Endothelial cell of umbilical vein (primary cell): ENCODE results near the gene CSK. TPM values are rescaled to one million over a fixed set of nuclear protein-coding genes. Genes with fewer than 3 reads are reported as not detected.

Source experiments
- BruUV-seq: library from RNA; stranded (reverse); fragments of 400-500 nt; replicated peaks from 2 replicates; lab custom pipeline; 2021; lab: Mats Ljungman, UMichigan
- CTCF ChIA-PET: fragments of 300-600, 350-600 bp; sonication (Branson Sonifier 250); formaldehyde crosslinking; loops from one replicate; lab custom pipeline; 2021; ENCODE audit warnings: antibody characterized with exemption, inconsistent platforms; lab: Charles Lee
- POLR2A ChIA-PET: fragments of 300-600, 350-600 bp; sonication (Branson Sonifier 250); formaldehyde crosslinking; loops from one replicate; lab custom pipeline; 2021; ENCODE audit warnings: antibody characterized with exemption, inconsistent platforms; lab: Charles Lee
- DNase-seq: peaks from one replicate; pipeline ENCODE4 v3.0.0-alpha.2; 2011; ENCODE audit warnings: low read depth, low spot score
- FAIRE-seq: peaks from 2 replicates; lab custom pipeline; 2011; peaks lifted over from hg19 to GRCh38; lab: Jason Lieb, UNC
- H2AFZ ChIP-seq: 2 replicates; pipeline ENCODE4 v1.6.0; 2012; ENCODE audit warnings: low read depth, low read length, control low read depth, inconsistent platforms
- H3K27ac ChIP-seq: 2 replicates; pipeline ENCODE4 v1.5.1; 2011; ENCODE audit warnings: low read depth, mild to moderate bottlenecking, control low read depth, low read length, moderate library complexity; ENCODE audit not compliant: insufficient read depth
- H3K27me3 ChIP-seq, 2 experiments: 2 replicates each; pipeline versions ENCODE4 v1.6.0 to v1.6.1; 2011; ENCODE audit warnings: low read length in 2 of 2, mixed read lengths in 1 of 2; ENCODE audit not compliant: control insufficient read depth in 2 of 2, insufficient read depth in 2 of 2
- H3K36me3 ChIP-seq, 2 experiments: 2 replicates in 1 of 2; 3 replicates in 1 of 2; pipeline ENCODE4 v1.5.1; 2011; ENCODE audit warnings: low read length in 2 of 2, mild to moderate bottlenecking in 1 of 2, moderate library complexity in 1 of 2; ENCODE audit not compliant: control insufficient read depth in 2 of 2, insufficient read depth in 2 of 2; ENCODE audit errors: extremely low read depth in 1 of 2
- H3K4me1 ChIP-seq: 3 replicates; pipeline ENCODE4 v1.5.1; 2011; ENCODE audit warnings: mild to moderate bottlenecking, low read length; ENCODE audit not compliant: control insufficient read depth, insufficient read depth; ENCODE audit errors: extremely low read depth
- H3K4me2 ChIP-seq: 2 replicates; pipeline ENCODE4 v1.6.1; 2011; ENCODE audit warnings: low read length, control low read depth, mixed read lengths; ENCODE audit not compliant: insufficient read depth
- H3K4me3 ChIP-seq, 3 experiments: fragments of 200-600 bp in 1 of 3; sonication (generic), shearing (Covaris generic) in 1 of 3; replicated peaks in 1 of 3; 2 replicates each; pipeline ENCODE4 v1.5.1; 2011 to 2016; ENCODE audit warnings: control low read depth in 3 of 3, low read length in 3 of 3, mild to moderate bottlenecking in 2 of 3, inconsistent platforms in 1 of 3, low read depth in 1 of 3, moderate library complexity in 1 of 3; ENCODE audit not compliant: insufficient read depth in 1 of 3
- H3K79me2 ChIP-seq: 2 replicates; pipeline ENCODE4 v1.6.0; 2012; ENCODE audit warnings: low read length, inconsistent platforms; ENCODE audit not compliant: control insufficient read depth, insufficient read depth
- H3K9ac ChIP-seq: replicated peaks from 2 replicates; pipeline ENCODE3; 2011; ENCODE audit warnings: low read length, control low read depth; ENCODE audit not compliant: insufficient read depth; ENCODE audit errors: extremely low read depth
- H3K9me1 ChIP-seq: replicated peaks from 3 replicates; pipeline ENCODE4 v1.6.0; 2011; ENCODE audit warnings: mild to moderate bottlenecking, low read length; ENCODE audit not compliant: control insufficient read depth, insufficient read depth; ENCODE audit errors: extremely low read depth
- H3K9me3 ChIP-seq: replicated peaks from 2 replicates; pipeline ENCODE4 v1.5.1; 2012; ENCODE audit warnings: low read length, inconsistent platforms; ENCODE audit not compliant: control insufficient read depth, insufficient read depth
- H4K20me1 ChIP-seq: replicated peaks from 2 replicates; pipeline ENCODE3; 2011; ENCODE audit warnings: mild to moderate bottlenecking, low read length; ENCODE audit not compliant: control insufficient read depth, insufficient read depth; ENCODE audit errors: extremely low read depth
- EZH2 ChIP-seq: IDR thresholded peaks from 2 replicates; pipeline ENCODE4 v1.6.1; 2012; ENCODE audit warnings: borderline replicate concordance, low read depth, mild to moderate bottlenecking, moderate library complexity, low read length, inconsistent platforms; ENCODE audit not compliant: severe bottlenecking
- FOS ChIP-seq: IDR thresholded peaks from 2 replicates; pipeline ENCODE4 v1.6.1; 2011; ENCODE audit warnings: mild to moderate bottlenecking, low read length, moderate library complexity, borderline replicate concordance; ENCODE audit not compliant: insufficient read depth
- GATA2 ChIP-seq: IDR thresholded peaks from 2 replicates; pipeline ENCODE4 v1.7.0; 2011; ENCODE audit warnings: low read depth, mild to moderate bottlenecking, moderate library complexity, mixed read lengths, low read length; ENCODE audit not compliant: insufficient read length, insufficient read depth
- JUN ChIP-seq: IDR thresholded peaks from 2 replicates; pipeline ENCODE4 v1.6.1; 2011; ENCODE audit warnings: borderline replicate concordance, low read depth; ENCODE audit not compliant: insufficient read length, insufficient read depth
- MYC ChIP-seq: IDR thresholded peaks from one replicate; pipeline ENCODE4 v1.6.1; 2011; ENCODE audit warnings: mild to moderate bottlenecking, low read depth, low read length
- POLR2A ChIP-seq: IDR thresholded peaks from 2 replicates; pipeline ENCODE4 v1.6.1; 2012; ENCODE audit warnings: low read depth, mild to moderate bottlenecking, control low read depth, low read length
- POLR2AphosphoS5 ChIP-seq: IDR thresholded peaks from 2 replicates; pipeline ENCODE4 v1.6.1; 2012; ENCODE audit warnings: low read depth, mild to moderate bottlenecking, control low read depth, low read length, moderate library complexity; ENCODE audit not compliant: insufficient read depth
- dilution Hi-C: fragments of 300-500 bp; cut with MboI; formaldehyde crosslinking; loops from one replicate; pipeline ENCODE4 v1.15.0; 2019; ENCODE audit warnings: low sequenced_read_pairs; ENCODE audit not compliant: extremely low pct_ligation_motif_present
- intact Hi-C: fragments of 100-400 bp; cut with micrococcal nuclease; formaldehyde crosslinking; loops from one replicate; pipeline ENCODE4 v1.10.0; 2022
- polyA plus RNA-seq, 4 experiments: library from polyadenylated mRNA; depleted of rRNA in 3 of 4; stranded (reverse) in 3 of 4; unstranded in 1 of 4; fragments of >200 nt; gene quantifications; 2 replicates each; pipeline versions ENCODE4 v1.2.1 to v1.2.3, GENCODE V29; 2011 to 2012; ENCODE audit warnings: missing spikeins in 1 of 4
- total RNA-seq: library from RNA; stranded (reverse); gene quantifications from 2 replicates; pipeline ENCODE4 v1.2.3, GENCODE V29; 2021
- TF ChIP-seq, protein P1 (sequence below): IDR thresholded peaks from 2 replicates; pipeline ENCODE4 v1.6.1; 2011; ENCODE audit not compliant: insufficient read depth, insufficient read length
- TF ChIP-seq, protein P2 (sequence below), 2 donors: IDR thresholded peaks; 1 replicate in 1 of 2; 2 replicates in 1 of 2; pipeline ENCODE4 v1.5.1; 2011; ENCODE audit warnings: low read length in 2 of 2, mild to moderate bottlenecking in 2 of 2, moderate library complexity in 2 of 2, control low read depth in 1 of 2, inconsistent platforms in 1 of 2, low read depth in 1 of 2; ENCODE audit not compliant: insufficient read depth in 1 of 2; ENCODE audit errors: extremely low read depth in 1 of 2

Gene CSK
- total and polyA plus RNA-seq, 2 donors (not counting 3 experiments of a cell fraction or from before 2014, with no cell fraction given): 41.2 to 104 TPM

DNA sequence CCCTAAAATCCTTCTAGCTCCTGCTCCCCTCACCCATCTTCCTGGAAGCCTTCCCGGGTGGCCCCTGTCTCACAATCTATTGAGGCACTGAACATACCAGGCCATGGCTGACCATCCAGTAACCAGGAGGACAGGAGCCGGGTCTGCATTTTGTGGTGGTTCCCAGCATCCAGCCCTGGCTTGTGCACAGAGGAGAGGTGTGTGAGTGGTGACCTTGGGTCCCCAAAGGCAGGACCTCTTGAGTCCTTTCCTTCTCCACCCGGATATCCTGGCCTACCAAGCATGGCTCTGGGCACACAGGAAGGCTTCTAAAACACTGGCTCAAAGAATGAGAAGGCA, 7.8 kb downstream of the CSK start:
- ChIA-PET CTCF (interaction anchor here (1.5 kb wide), 1 partner anchor 19 kb away, joined by 4 read pairs; no protein-coding TSS in a partner anchor), POLR2A (no interaction called here)
- H3K36me3 ChIP-seq: peaks cover 0 to 7% of the 10 kb centered on the region in 2 experiments
- peaks cover 6% of the 10 kb centered on the region for H3K4me1 ChIP-seq
- peaks cover 96% of the 10 kb centered on the region for H3K79me2 ChIP-seq
- no peak for DNase-seq
- no peaks in the 10 kb centered on the region for H4K20me1 ChIP-seq
- no peak for FAIRE-seq
- H3K27me3 ChIP-seq: no peaks in the 10 kb centered on the region
- no peaks in the 10 kb centered on the region for H3K9me1 ChIP-seq
- dilution Hi-C loops: no loop called here
- intact Hi-C loops: no loop called here
- TF ChIP-seq GATA2 (no peak), MYC (no peak), EZH2 (no peak), POLR2AphosphoS5 (no peak), POLR2A (no peak), FOS (no peak), JUN (no peak)
- TF ChIP-seq, protein P1, sequence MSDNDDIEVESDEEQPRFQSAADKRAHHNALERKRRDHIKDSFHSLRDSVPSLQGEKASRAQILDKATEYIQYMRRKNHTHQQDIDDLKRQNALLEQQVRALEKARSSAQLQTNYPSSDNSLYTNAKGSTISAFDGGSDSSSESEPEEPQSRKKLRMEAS: no peak
- TF ChIP-seq, protein P2, sequence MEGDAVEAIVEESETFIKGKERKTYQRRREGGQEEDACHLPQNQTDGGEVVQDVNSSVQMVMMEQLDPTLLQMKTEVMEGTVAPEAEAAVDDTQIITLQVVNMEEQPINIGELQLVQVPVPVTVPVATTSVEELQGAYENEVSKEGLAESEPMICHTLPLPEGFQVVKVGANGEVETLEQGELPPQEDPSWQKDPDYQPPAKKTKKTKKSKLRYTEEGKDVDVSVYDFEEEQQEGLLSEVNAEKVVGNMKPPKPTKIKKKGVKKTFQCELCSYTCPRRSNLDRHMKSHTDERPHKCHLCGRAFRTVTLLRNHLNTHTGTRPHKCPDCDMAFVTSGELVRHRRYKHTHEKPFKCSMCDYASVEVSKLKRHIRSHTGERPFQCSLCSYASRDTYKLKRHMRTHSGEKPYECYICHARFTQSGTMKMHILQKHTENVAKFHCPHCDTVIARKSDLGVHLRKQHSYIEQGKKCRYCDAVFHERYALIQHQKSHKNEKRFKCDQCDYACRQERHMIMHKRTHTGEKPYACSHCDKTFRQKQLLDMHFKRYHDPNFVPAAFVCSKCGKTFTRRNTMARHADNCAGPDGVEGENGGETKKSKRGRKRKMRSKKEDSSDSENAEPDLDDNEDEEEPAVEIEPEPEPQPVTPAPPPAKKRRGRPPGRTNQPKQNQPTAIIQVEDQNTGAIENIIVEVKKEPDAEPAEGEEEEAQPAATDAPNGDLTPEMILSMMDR (IDR thresholded peaks at IDR 0.05; ENCODE audit: extremely low read depth in 1 of 2, insufficient read depth in 1 of 2, low read depth in 1 of 2, low read length in 2 of 2): no peak
- no peak overlapping the region for H3K9ac ChIP-seq
- H3K9me3 ChIP-seq: no peaks in the 10 kb centered on the region
- no peak overlapping the region for H3K4me3 ChIP-seq
- no peak overlapping the region for H3K4me2 ChIP-seq
- no TSS peak for BruUV-seq
- H2AFZ ChIP-seq: no peak overlapping the region
- H3K27ac ChIP-seq: no peak overlapping the region
